KBM-7 (cell line): Measurements from ENCODE around the gene PHACTR3.
"Not testable (repeated sequence)": the region's sequence is repeated elsewhere in the genome, so short reads cannot be mapped to it uniquely, and the experiment has no call there.

Experiments
- DNase-seq: peaks from one replicate; pipeline ENCODE4 v3.0.0-alpha.2; 2015
- in situ Hi-C: fragments of 300-500 bp; cut with MboI; formaldehyde crosslinking; loops from 2 replicates; pipeline ENCODE4 v1.14.3; 2020; ENCODE audit warnings: low sequenced_read_pairs, low pct_unique_long_range_greater_than_20kb, mixed read lengths

PHACTR3 gene

DNA sequence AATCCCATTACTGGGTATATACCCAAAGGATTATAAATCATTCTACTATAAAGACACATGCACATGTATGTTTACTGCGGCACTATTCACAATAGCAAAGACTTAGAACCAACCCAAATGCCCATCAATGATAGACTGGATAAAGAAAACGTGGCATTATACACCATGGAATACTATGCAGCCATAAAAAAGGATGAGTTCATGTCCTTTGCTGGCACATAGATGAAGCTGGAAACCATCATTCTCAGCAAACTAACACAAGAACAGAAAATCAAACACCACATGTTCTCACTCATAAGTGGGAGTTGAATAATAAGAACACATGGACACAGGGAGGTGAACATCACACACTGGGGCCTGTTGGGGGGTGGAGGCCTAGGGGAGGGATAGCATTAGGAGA lies 285.7 kb downstream of the PHACTR3 start:
- DNase-seq, in situ Hi-C loops: not testable (repeated sequence)

DNA sequence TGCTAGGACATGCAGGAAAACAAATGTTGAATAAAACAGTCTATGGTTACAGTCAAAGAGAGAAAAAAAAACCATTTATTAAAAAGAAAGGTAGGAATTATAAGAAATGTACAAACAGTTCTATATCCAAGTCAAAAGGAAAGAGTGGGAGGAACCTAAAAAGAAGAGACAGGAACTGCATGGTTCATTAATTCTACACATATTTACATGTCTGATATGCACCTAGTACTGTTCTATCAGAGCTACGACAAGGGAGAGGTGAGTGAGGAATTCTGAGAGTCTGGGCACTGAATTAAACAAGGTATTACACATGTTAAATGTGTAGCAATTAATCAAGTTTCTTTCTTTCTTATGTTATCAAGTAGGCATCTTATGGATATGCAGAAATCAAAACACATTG lies 287.2 kb downstream of the PHACTR3 start:
- in situ Hi-C loops = no loop called here

DNA sequence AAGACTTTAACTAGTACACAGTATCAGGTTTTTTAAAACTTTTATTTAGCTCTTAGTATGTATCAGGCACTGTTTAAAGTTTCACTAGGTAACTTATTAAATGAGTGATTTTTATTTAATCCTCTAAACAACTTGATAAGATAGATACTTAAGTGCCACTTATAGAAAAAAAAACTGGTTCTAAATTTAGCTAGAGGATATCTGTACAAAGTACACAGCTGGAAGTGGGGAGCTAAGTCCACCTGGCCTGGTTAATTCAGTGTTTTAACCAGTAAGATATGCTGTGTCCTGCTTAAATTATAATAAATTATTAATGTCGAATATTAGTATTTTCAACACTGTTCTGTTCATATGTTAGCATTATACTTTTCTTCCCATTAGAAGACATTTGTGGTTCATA lies 291.6 kb downstream of the PHACTR3 start:
- in situ Hi-C loops = no loop called here
- DNase-seq = no peak

More for the DNA sequence above, 287.2 kb downstream of the PHACTR3 start:
- DNase-seq = peak; percentile 1
